A549 (cell line): Measurements from ENCODE around the gene LASP1NB.

ENCODE experiments used
- ATAC-seq, 2 experiments: fragments of 200-7000 bp in 1 of 2; fragments of >200 bp in 1 of 2; cut with Nextera tagmentation in 1 of 2; cut with Tn5 transposase in 1 of 2; 3 replicates each; pipeline versions ENCODE4 v1.8.0 to v1.9.1; 2018 to 2020; ENCODE audit warnings: mild to moderate bottlenecking in 1 of 2, moderate library complexity in 1 of 2
- CTCF ChIA-PET: fragments of 300-600 bp; sonication (Branson Sonifier 250); formaldehyde crosslinking; extraction: SDS; loops from one replicate; lab custom pipeline; 2021; ENCODE audit warnings: antibody characterized with exemption, inconsistent platforms; lab: Yijun Ruan, JAX
- POLR2A ChIA-PET: fragments of 350-600 bp; formaldehyde crosslinking; extraction: SDS; loops from one replicate; lab custom pipeline; 2021; ENCODE audit warnings: antibody characterized with exemption, inconsistent platforms; lab: Yijun Ruan, JAX
- DNase-seq, 2 experiments: peaks; one replicate each; pipeline versions ENCODE4 v3.0.0 to v3.0.0-alpha.2; 2011 to 2016; ENCODE audit warnings: low read depth in 1 of 2, low spot score in 1 of 2
- FAIRE-seq: peaks from 2 replicates; lab custom pipeline; 2011; peaks lifted over from hg19 to GRCh38; lab: Jason Lieb, UNC
- H3K27ac ChIP-seq, 2 experiments: fragments of >200 bp; sonication (Bioruptor Twin); formaldehyde crosslinking; 3 replicates each; pipeline ENCODE4 v1.5.1; 2016 to 2017
- H3K4me1 ChIP-seq: fragments of >200 bp; sonication (Bioruptor Twin); formaldehyde crosslinking; 3 replicates; pipeline ENCODE4 v1.6.1; 2016
- H3K4me2 ChIP-seq: fragments of >200 bp; sonication (Bioruptor Twin); formaldehyde crosslinking; 3 replicates; pipeline ENCODE4 v1.6.1; 2016
- H3K4me3 ChIP-seq: fragments of >200 bp; sonication (Bioruptor Twin); formaldehyde crosslinking; 3 replicates; pipeline ENCODE4 v1.5.1; 2016
- H3K9me3 ChIP-seq: fragments of >200 bp; sonication (Bioruptor Twin); formaldehyde crosslinking; 3 replicates; pipeline ENCODE4 v1.6.1; 2016
- CBX8 ChIP-seq: fragments of 200-600 bp; sonication (generic); IDR thresholded peaks from 2 replicates; pipeline ENCODE4 v1.6.1; 2016
- E2F6 ChIP-seq: IDR thresholded peaks from 2 replicates; pipeline ENCODE4 v1.6.1; 2012; ENCODE audit warnings: low read depth, borderline replicate concordance
- FOXS1 ChIP-seq: fragments of 250-450 bp; sonication (Bioruptor Pico); IDR thresholded peaks from 2 replicates; pipeline ENCODE4 v1.5.0; 2020; ENCODE audit warnings: mild to moderate bottlenecking, moderate library complexity
- HDAC2 ChIP-seq: fragments of 200-600 bp; sonication (generic); IDR thresholded peaks from 2 replicates; pipeline ENCODE4 v1.6.1; 2016
- HEYL ChIP-seq: fragments of 250-450 bp; sonication (Bioruptor Pico); IDR thresholded peaks from 2 replicates; pipeline ENCODE4 v1.8.0; 2021; ENCODE audit warnings: mild to moderate bottlenecking, moderate library complexity
- HMGXB4 ChIP-seq: fragments of 250-450 bp; sonication (Bioruptor Pico); IDR thresholded peaks from 2 replicates; pipeline ENCODE4 v1.5.0; 2021; ENCODE audit warnings: mild to moderate bottlenecking, moderate library complexity, borderline replicate concordance
- HOXA7 ChIP-seq: fragments of 250-450 bp; sonication (Bioruptor Pico); IDR thresholded peaks from 2 replicates; pipeline ENCODE4 v1.5.0; 2020; ENCODE audit warnings: mild to moderate bottlenecking, moderate library complexity
- HOXB13 ChIP-seq: fragments of 250-450 bp; sonication (Bioruptor Pico); IDR thresholded peaks from 2 replicates; pipeline ENCODE4 v1.5.0; 2020; ENCODE audit warnings: low read depth, mild to moderate bottlenecking, moderate library complexity
- KDM5A ChIP-seq: fragments of 200-600 bp; sonication (generic); IDR thresholded peaks from 2 replicates; pipeline ENCODE4 v1.6.1; 2016; ENCODE audit warnings: antibody characterized with exemption, mild to moderate bottlenecking
- MAX ChIP-seq: IDR thresholded peaks from 2 replicates; pipeline ENCODE4 v1.6.1; 2012
- MAZ ChIP-seq: fragments of 150-350 bp; IDR thresholded peaks from 2 replicates; pipeline ENCODE4 v1.6.1; 2014; ENCODE audit warnings: antibody characterized with exemption, low read depth, low read length, borderline replicate concordance
- NFE2L2 ChIP-seq: fragments of 150-350 bp; conservative IDR thresholded peaks from 2 replicates; pipeline ENCODE4 v1.6.1; 2014; ENCODE audit warnings: low read length
- NR3C1 ChIP-seq: fragments of >200 bp; sonication (Bioruptor Twin); formaldehyde crosslinking; IDR thresholded peaks from 3 replicates; pipeline ENCODE4 v1.6.1; 2017
- PBX3 ChIP-seq: IDR thresholded peaks from 2 replicates; pipeline ENCODE4 v1.6.1; 2012
- POLR2A ChIP-seq: IDR thresholded peaks from 2 replicates; pipeline ENCODE4 v1.6.1; 2012; ENCODE audit warnings: mild to moderate bottlenecking, low read length
- POLR2AphosphoS2 ChIP-seq: conservative IDR thresholded peaks from 2 replicates; pipeline ENCODE4 v1.6.1; 2012; ENCODE audit warnings: low read length, improper control_type of control experiment, inconsistent platforms
- RAD21 ChIP-seq, 2 experiments: fragments of >200 bp in 1 of 2; sonication (Bioruptor Twin) in 1 of 2; formaldehyde crosslinking in 1 of 2; IDR thresholded peaks in 1 of 2; conservative IDR thresholded peaks in 1 of 2; 2 replicates in 1 of 2; 3 replicates in 1 of 2; pipeline ENCODE4 v1.6.1; 2012 to 2018; ENCODE audit warnings: inconsistent platforms in 1 of 2
- RARB ChIP-seq: fragments of 250-450 bp; sonication (Bioruptor Pico); IDR thresholded peaks from 2 replicates; pipeline ENCODE4 v1.8.0; 2021; ENCODE audit warnings: mild to moderate bottlenecking, moderate library complexity
- RFX5 ChIP-seq: fragments of 450-650 bp; IDR thresholded peaks from 2 replicates; pipeline ENCODE4 v1.7.1; 2014; ENCODE audit warnings: antibody characterized with exemption, mild to moderate bottlenecking, moderate library complexity
- TFCP2L1 ChIP-seq: fragments of 250-450 bp; sonication (Bioruptor Pico); IDR thresholded peaks from 2 replicates; pipeline ENCODE4 v1.5.0; 2021; ENCODE audit warnings: mild to moderate bottlenecking
- USF2 ChIP-seq: fragments of 450-650 bp; IDR thresholded peaks from 2 replicates; pipeline ENCODE4 v1.6.1; 2014; ENCODE audit warnings: antibody characterized with exemption
- ZC3H11A ChIP-seq: fragments of 450-650 bp; IDR thresholded peaks from 2 replicates; pipeline ENCODE4 v1.6.1; 2014; ENCODE audit warnings: antibody characterized with exemption, mild to moderate bottlenecking
- WGBS: methylation state at CpG from one replicate; pipeline ENCODE4 v1.1.6; 2017; ENCODE audit errors: missing lambda C conversion rate; 5-methylcytosine and 5-hydroxymethylcytosine counted together

LASP1NB gene

GRCh38 chr17:38908676-38909181 lies 16.7 kb upstream of the LASP1NB start:
- no peak for FAIRE-seq
- 71% methylated on average over 8 of the region's 8 CpGs for WGBS
- DNase-seq: no peak
- ATAC-seq: peak in 1 of 2 experiments; percentile 4; a peak in 2 of 6 replicates
- POLR2A ChIA-PET: no interaction called here
- H3K4me3 ChIP-seq: no peak overlapping the region
- no peak overlapping the region for H3K4me2 ChIP-seq
- peak overlapping the region in 1 of 2 experiments; percentile 20; a peak in 2 of 6 replicates for H3K27ac ChIP-seq
- TF ChIP-seq HEYL (CRISPR knock-in tag): no peak
- TF ChIP-seq RFX5: no peak
- no peak for TF ChIP-seq RAD21 (conservative IDR thresholded peaks at IDR 0.05 in 1 of 2, IDR thresholded peaks at IDR 0.05 in 1 of 2)
- H3K9me3 ChIP-seq: no peaks in the 10 kb centered on the region
- CTCF ChIA-PET: interaction anchor here (0.5 to 11.8 kb wide), 6 partner anchors 8 to 256 kb away, joined by 3 to 90 read pairs (median 4); partner anchors contain the start of gene LASP1
- peaks cover 29% of the 10 kb centered on the region for H3K4me1 ChIP-seq

- no peak for ATAC-seq
- TF ChIP-seq MAZ (no peak), POLR2AphosphoS2 (no peak), TFCP2L1 (no peak), USF2 (no peak), RARB (CRISPR knock-in tag) (no peak), RFX5 (no peak), POLR2A (no peak), NR3C1 (no peak), FOXS1 (no peak), HMGXB4 (CRISPR knock-in tag) (no peak), E2F6 (no peak), MAX (no peak), HOXA7 (CRISPR knock-in tag) (no peak), HDAC2 (no peak), NFE2L2 (no peak), CBX8 (no peak), PBX3 (no peak), ZC3H11A (no peak), KDM5A (no peak), HOXB13 (CRISPR knock-in tag) (no peak)
- DNase-seq: no peak
- WGBS: 90% methylated on average over 5 of the region's 5 CpGs
- ChIA-PET POLR2A (no interaction called here), CTCF (interaction anchor here (0.6 to 11.8 kb wide), 4 partner anchors 10 to 38 kb away, joined by 3 to 90 read pairs (median 16); partner anchors contain the start of gene LASP1)
- FAIRE-seq: no peak
- peaks cover 45% of the 10 kb centered on the region for H3K4me1 ChIP-seq
- no peak overlapping the region for H3K4me2 ChIP-seq
- no peak overlapping the region for H3K4me3 ChIP-seq
- H3K27ac ChIP-seq: no peak overlapping the region
- H3K9me3 ChIP-seq: no peaks in the 10 kb centered on the region
Observed at GRCh38 chr17:38910325-38910724, 15.1 kb upstream of the LASP1NB start.
